Mesodermal cell (in vitro differentiated cells): ENCODE results near the gene SYT15.
"Not testable (repeated sequence)": the region's sequence is repeated elsewhere in the genome, so short reads cannot be mapped to it uniquely, and the experiment has no call there.

Source experiments
- H3K27ac ChIP-seq: 2 replicates; pipeline ENCODE4 v1.7.0; 2013; ENCODE audit warnings: mild to moderate bottlenecking, low read depth, low read length, moderate library complexity; ENCODE audit not compliant: severe bottlenecking
- H3K36me3 ChIP-seq: 2 replicates; pipeline ENCODE4 v1.7.1; 2013; ENCODE audit warnings: mild to moderate bottlenecking, low read length, moderate library complexity; ENCODE audit not compliant: control insufficient read depth, insufficient read depth
- H3K4me1 ChIP-seq: one replicate; pipeline ENCODE4 v1.7.1; 2013; ENCODE audit warnings: mild to moderate bottlenecking, low read length; ENCODE audit not compliant: insufficient read depth, control insufficient read depth, poor library complexity, severe bottlenecking
- H3K4me3 ChIP-seq: 2 replicates; pipeline ENCODE4 v1.7.0; 2013; ENCODE audit warnings: low read length, control low read depth, mild to moderate bottlenecking; ENCODE audit not compliant: insufficient read depth, poor library complexity, severe bottlenecking; ENCODE audit errors: extremely low read depth
- H3K9me3 ChIP-seq: 2 replicates; pipeline ENCODE4 v1.7.1; 2013; ENCODE audit warnings: mild to moderate bottlenecking, low read length, moderate library complexity; ENCODE audit not compliant: control insufficient read depth
- WGBS, 2 experiments: methylation state at CpG; one replicate each; pipeline ENCODE4 v1.1.5; 2013; ENCODE audit warnings: missing lambda C conversion rate in 2 of 2; ENCODE audit not compliant: insufficient coverage in 2 of 2; 5-methylcytosine and 5-hydroxymethylcytosine counted together

The SYT15 gene

GRCh38 chr10:46600516-46600915 is 21.6 kb downstream of the SYT15 start:
- not testable (repeated sequence) for H3K27ac ChIP-seq, H3K4me3 ChIP-seq, H3K9me3 ChIP-seq, H3K36me3 ChIP-seq, H3K4me1 ChIP-seq
- WGBS, 2 experiments = no CpG with 5 or more reads among the region's 1 CpG

- not testable (repeated sequence) for H3K4me1 ChIP-seq, H3K9me3 ChIP-seq, H3K36me3 ChIP-seq, H3K27ac ChIP-seq, H3K4me3 ChIP-seq
- WGBS, 2 experiments = no CpG with 5 or more reads among the region's 6 CpGs
Observed at GRCh38 chr10:46615540-46615939, 36.6 kb downstream of the SYT15 start.

DNA sequence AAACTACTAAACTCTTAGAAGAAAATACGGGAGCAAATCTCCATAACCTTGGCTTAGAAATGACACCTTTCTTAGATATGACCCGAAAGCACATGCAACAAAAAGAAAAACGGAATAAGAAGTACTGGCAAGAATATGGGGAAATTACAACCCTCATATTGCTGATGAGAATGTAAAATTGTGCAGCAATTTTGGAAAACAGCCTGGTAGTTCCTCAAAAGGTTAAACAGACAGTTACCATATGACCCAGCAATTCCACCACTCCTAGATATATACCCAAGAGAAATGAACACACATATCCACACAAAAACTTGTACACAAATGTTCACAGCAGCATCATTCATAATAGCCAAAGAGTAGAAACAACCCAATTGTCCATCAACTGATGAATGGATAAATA is 37.3 kb downstream of the SYT15 start:
- not testable (repeated sequence) for H3K4me1 ChIP-seq, H3K27ac ChIP-seq, H3K4me3 ChIP-seq, H3K36me3 ChIP-seq, H3K9me3 ChIP-seq
- WGBS, 2 experiments = no CpG with 5 or more reads among the region's 3 CpGs

DNA sequence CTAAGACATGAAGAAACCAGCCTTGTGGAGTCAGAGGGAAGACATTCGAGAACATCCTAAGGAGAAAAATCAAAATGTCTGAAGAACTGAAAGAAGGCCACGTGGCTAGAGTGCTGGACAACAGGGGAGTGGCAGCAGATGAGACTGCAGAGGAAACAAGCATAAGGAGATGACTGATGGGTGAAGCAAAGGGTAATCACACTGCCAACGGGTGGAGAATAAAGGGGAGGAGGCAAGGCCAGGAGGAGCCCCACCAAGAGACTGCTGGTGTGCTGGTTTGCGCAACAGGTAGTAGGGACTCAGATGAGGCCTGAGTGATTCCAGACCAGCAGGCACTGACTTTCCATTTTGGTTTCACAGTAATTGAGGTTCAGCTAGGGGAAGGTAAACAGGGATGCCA is 38.2 kb downstream of the SYT15 start:
- not testable (repeated sequence) for H3K4me3 ChIP-seq, H3K9me3 ChIP-seq, H3K27ac ChIP-seq, H3K4me1 ChIP-seq, H3K36me3 ChIP-seq
- WGBS, 2 experiments = 80 to 94% methylated on average over 2 of the region's 4 CpGs

DNA sequence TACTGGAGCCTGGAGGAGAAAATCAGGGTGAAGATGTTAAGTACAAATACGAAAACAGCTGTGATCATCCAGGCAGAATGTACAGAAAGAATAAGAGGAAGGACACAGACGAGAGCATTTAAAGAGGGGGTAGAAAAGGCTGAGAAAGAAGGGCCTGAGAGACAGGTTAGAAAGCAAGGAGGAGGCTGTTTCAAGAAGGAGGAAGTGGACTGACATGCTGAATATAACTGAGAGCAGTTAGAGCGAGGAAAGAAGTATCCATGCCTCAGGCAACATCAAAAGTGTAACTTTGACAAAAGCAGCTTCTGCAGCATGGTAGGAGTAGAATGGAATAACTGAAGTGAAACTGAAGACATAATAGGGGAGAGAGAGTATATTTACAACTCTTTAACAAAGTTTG is 39.0 kb downstream of the SYT15 start:
- H3K4me1 ChIP-seq, H3K4me3 ChIP-seq, H3K9me3 ChIP-seq, H3K36me3 ChIP-seq, H3K27ac ChIP-seq: not testable (repeated sequence)
- 75% methylated on average over 1 of the region's 3 CpGs; no CpG with 5 or more reads in 1 of the 2 experiments for WGBS, 2 experiments

DNA sequence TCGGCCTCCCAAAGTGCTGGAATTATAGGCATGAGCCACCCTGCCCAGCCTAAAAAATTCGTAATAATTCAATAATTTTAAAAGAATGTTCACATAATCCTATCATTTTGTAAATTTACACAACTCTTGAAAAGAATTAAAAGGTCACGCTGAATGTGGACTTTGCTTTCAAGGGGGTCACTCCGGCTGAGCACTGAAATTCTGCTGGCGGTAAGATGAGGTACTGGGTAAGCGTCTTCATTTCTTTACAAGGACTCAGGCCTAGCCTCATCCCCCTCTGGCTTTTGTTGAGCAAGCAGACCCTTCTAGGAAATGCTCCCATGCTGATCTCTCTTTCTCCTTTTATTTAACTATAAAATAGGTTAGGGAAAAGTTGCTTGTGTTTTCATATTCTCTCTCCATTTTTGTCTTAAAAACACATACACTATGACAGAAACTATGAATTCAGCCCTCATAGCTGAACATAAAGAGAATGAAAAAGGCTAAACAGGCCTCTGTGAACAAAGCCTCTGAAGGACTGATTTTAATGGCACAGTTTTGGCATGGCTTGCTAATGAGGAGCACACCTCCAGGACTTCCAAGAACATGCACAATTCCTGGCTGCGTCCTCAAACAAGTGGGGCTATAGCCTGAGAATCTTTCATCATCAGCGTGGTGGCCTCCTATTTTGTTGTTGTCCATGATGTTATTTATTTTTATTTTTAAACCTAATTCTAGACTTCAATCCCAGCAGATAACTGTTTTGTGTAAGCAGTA is 45.1 kb downstream of the SYT15 start:
- H3K9me3 ChIP-seq, H3K4me1 ChIP-seq, H3K36me3 ChIP-seq, H3K4me3 ChIP-seq, H3K27ac ChIP-seq: not testable (repeated sequence)
- WGBS, 2 experiments = no CpG with 5 or more reads among the region's 8 CpGs

- not testable (repeated sequence) for H3K4me1 ChIP-seq, H3K9me3 ChIP-seq, H3K4me3 ChIP-seq, H3K27ac ChIP-seq, H3K36me3 ChIP-seq
- WGBS, 2 experiments = no CpG with 5 or more reads among the region's 1 CpG
Observed at GRCh38 chr10:46629805-46630204, 50.9 kb downstream of the SYT15 start.

GRCh38 chr10:46630816-46631215 is 51.9 kb downstream of the SYT15 start:
- not testable (repeated sequence) for H3K4me1 ChIP-seq, H3K9me3 ChIP-seq, H3K4me3 ChIP-seq, H3K36me3 ChIP-seq, H3K27ac ChIP-seq
- WGBS, 2 experiments = no CpG with 5 or more reads among the region's 3 CpGs

DNA sequence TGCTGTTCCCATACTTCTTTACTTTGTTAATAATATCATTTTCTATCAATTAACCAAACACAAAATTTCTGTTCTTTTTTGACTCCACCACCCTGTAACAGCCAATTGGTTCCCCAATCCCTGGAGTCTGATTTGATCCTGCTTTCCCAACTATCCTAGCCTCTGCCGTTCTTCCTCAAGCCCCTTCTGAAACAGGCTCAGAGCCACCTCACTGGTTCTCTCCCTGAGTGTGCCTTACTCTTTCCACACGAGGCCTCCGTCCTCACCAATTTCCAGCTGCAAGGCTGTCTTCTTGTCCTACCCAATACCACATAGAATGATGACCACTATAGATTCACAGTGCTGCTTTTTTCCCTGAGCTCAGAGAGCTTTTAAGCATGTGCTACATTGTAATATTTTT is 52.8 kb downstream of the SYT15 start:
- not testable (repeated sequence) for H3K36me3 ChIP-seq, H3K9me3 ChIP-seq, H3K4me3 ChIP-seq, H3K27ac ChIP-seq, H3K4me1 ChIP-seq
- no CpG with 5 or more reads among the region's 3 CpGs for WGBS, 2 experiments

- H3K4me3 ChIP-seq, H3K9me3 ChIP-seq, H3K27ac ChIP-seq, H3K4me1 ChIP-seq, H3K36me3 ChIP-seq: not testable (repeated sequence)
- 87% methylated on average over 2 of the region's 5 CpGs; no CpG with 5 or more reads in 1 of the 2 experiments for WGBS, 2 experiments
Observed at GRCh38 chr10:46634698-46635097, 55.8 kb downstream of the SYT15 start.

- H3K36me3 ChIP-seq, H3K27ac ChIP-seq, H3K4me1 ChIP-seq, H3K9me3 ChIP-seq: not testable (repeated sequence)
- peak overlapping the region; percentile 14 for H3K4me3 ChIP-seq
- no CpG with 5 or more reads among the region's 63 CpGs for WGBS, 2 experiments
Observed at GRCh38 chr10:46635364-46635959, 56.5 kb downstream of the SYT15 start.
